Parathyroid adenoma (tissue), 2 donors: ENCODE measurements around the gene LIPC.

Experiments
- H2AFZ ChIP-seq: fragments of 300-600 bp; sonication (generic); one replicate; pipeline ENCODE4 v1.7.0; 2017; ENCODE audit warnings: antibody characterized with exemption, mild to moderate bottlenecking
- H3K27ac ChIP-seq: fragments of 300-600 bp; sonication (generic); one replicate; pipeline ENCODE4 v1.7.0; 2017
- H3K27me3 ChIP-seq: fragments of 300-600 bp; sonication (generic); one replicate; pipeline ENCODE4 v1.7.0; 2017; ENCODE audit warnings: low read length; ENCODE audit not compliant: control insufficient read depth, insufficient read depth
- H3K36me3 ChIP-seq: fragments of 300-600 bp; sonication (generic); one replicate; pipeline ENCODE4 v1.7.0; 2017; ENCODE audit warnings: low read length; ENCODE audit not compliant: control insufficient read depth, insufficient read depth
- H3K4me1 ChIP-seq: fragments of 300-600 bp; sonication (generic); one replicate; pipeline ENCODE4 v1.7.0; 2017; ENCODE audit warnings: control low read depth
- H3K4me2 ChIP-seq: fragments of 300-600 bp; sonication (generic); one replicate; pipeline ENCODE4 v1.7.0; 2017; ENCODE audit warnings: low read length
- H3K4me3 ChIP-seq: fragments of 300-600 bp; sonication (generic); one replicate; pipeline ENCODE4 v1.7.0; 2017; ENCODE audit warnings: low read depth, low read length
- H3K79me2 ChIP-seq: fragments of 300-600 bp; sonication (generic); one replicate; pipeline ENCODE4 v1.7.0; 2017; ENCODE audit warnings: control low read depth
- H3K9ac ChIP-seq: fragments of 300-600 bp; sonication (generic); one replicate; pipeline ENCODE4 v1.7.0; 2017; ENCODE audit warnings: mild to moderate bottlenecking
- H3K9me3 ChIP-seq: fragments of 300-600 bp; sonication (generic); one replicate; pipeline ENCODE4 v1.7.0; 2017; ENCODE audit warnings: low read length; ENCODE audit not compliant: control insufficient read depth
- CTCF ChIP-seq: fragments of 300-600 bp; sonication (generic); IDR thresholded peaks from one replicate; pipeline ENCODE4 v1.7.0; 2017; ENCODE audit warnings: antibody characterized with exemption, mild to moderate bottlenecking
- donor health status: primary hyperparathyroidism.

Gene LIPC

GRCh38 chr15:58513726-58514336, 82.0 kb downstream of the LIPC start:
- no peaks in the 10 kb centered on the region for H3K36me3 ChIP-seq
- TF ChIP-seq CTCF = no peak
- no peak overlapping the region for H3K9ac ChIP-seq
- no peaks in the 10 kb centered on the region for H3K79me2 ChIP-seq
- H2AFZ ChIP-seq = no peak overlapping the region
- H3K27me3 ChIP-seq = no peaks in the 10 kb centered on the region
- H3K4me3 ChIP-seq = no peak overlapping the region
- no peaks in the 10 kb centered on the region for H3K9me3 ChIP-seq
- no peak overlapping the region for H3K4me2 ChIP-seq
- H3K4me1 ChIP-seq = no peaks in the 10 kb centered on the region
- H3K27ac ChIP-seq = no peak overlapping the region

- Histone ChIP-seq H3K4me1 (no peaks in the 10 kb centered on the region), H3K9ac (no peak overlapping the region), H3K4me2 (no peak overlapping the region), H3K27ac (no peak overlapping the region), H3K27me3 (no peaks in the 10 kb centered on the region), H3K9me3 (no peaks in the 10 kb centered on the region), H3K79me2 (no peaks in the 10 kb centered on the region), H3K4me3 (no peak overlapping the region), H2AFZ (no peak overlapping the region), H3K36me3 (no peaks in the 10 kb centered on the region)
- TF ChIP-seq CTCF = no peak
Measured at GRCh38 chr15:58515807-58516206, 84.0 kb downstream of the LIPC start.

GRCh38 chr15:58517252-58517681, 85.5 kb downstream of the LIPC start:
- Histone ChIP-seq H3K79me2 (no peaks in the 10 kb centered on the region), H3K36me3 (no peaks in the 10 kb centered on the region), H2AFZ (no peak overlapping the region), H3K9me3 (no peaks in the 10 kb centered on the region), H3K27ac (no peak overlapping the region), H3K4me2 (no peak overlapping the region), H3K4me3 (no peak overlapping the region), H3K4me1 (no peaks in the 10 kb centered on the region), H3K27me3 (no peaks in the 10 kb centered on the region), H3K9ac (no peak overlapping the region)
- no peak for TF ChIP-seq CTCF

GRCh38 chr15:58517682-58518525, 86.1 kb downstream of the LIPC start:
- Histone ChIP-seq H3K27me3 (no peaks in the 10 kb centered on the region), H3K36me3 (no peaks in the 10 kb centered on the region), H3K9ac (no peak overlapping the region), H3K79me2 (no peaks in the 10 kb centered on the region), H2AFZ (no peak overlapping the region), H3K4me3 (no peak overlapping the region), H3K4me2 (no peak overlapping the region), H3K9me3 (no peaks in the 10 kb centered on the region), H3K27ac (no peak overlapping the region), H3K4me1 (no peaks in the 10 kb centered on the region)
- TF ChIP-seq CTCF = no peak
